ENCODE data around the gene ALPI. TPM values are rescaled to one million over a fixed set of nuclear protein-coding genes. Genes with fewer than 3 reads are reported as not detected.

Gene ALPI
- total RNA-seq, 1 experiment from 2014 or later: not detected

DNA sequence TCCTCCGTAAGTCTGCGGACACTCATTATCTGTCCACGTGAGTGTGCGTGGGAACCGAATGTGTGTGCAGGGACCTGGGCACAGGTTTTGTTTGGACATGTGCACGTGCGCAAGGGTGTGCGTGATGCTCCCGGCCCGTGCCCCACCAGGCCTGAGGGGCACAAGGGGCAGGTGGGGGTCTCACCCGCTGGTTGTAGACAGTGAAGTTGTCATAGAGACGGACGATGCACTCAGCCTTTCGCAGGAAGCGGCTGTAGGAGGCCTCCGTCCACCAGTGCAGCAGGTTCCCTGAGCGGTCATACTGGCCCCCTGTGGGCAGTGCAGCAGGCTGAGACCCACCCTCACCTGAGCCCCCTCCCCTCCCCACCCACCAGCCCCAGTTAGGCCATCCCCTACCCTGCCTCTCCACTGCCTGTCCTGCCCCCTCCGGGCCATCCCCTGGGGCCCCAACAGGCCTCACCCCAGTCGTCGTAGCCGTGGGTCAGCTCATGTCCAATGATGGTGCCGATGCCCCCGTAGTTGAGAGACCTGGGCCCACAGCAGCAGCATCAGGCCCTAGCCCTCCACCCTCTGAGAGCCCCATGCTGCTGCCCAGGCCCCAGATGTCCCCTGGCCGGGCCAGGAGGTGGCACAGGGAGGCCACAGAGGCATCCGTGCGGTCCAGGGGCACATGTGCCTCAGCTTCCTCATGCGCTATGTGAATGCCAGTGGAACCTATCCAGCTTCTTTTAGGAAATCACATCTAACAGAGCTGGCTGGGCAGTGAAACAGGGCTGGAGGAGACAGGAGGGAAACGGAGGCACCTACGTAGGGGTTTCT is 25.6 kb downstream of the ALPI start:
- no peaks in the 10 kb centered on the region for H3K9me3 ChIP-seq (ENCODE audit: low read length)
- no peak overlapping the region for H2AFZ ChIP-seq (ENCODE audit: low read length)
- no peaks in the 10 kb centered on the region for H3K36me3 ChIP-seq (ENCODE audit: low read depth, low read length)
- TF ChIP-seq EZH2 (IDR thresholded peaks at IDR 0.05; ENCODE audit: low read length, unreplicated experiment) (no peak), CTCF (conservative IDR thresholded peaks at IDR 0.05; ENCODE audit: low read depth, low read length) (no peak), EZH2phosphoT487 (IDR thresholded peaks at IDR 0.05; ENCODE audit: borderline replicate concordance, low read length) (no peak)
- H3F3A ChIP-seq (ENCODE audit: low read length, unreplicated experiment): no peaks in the 10 kb centered on the region
- ATAC-seq: no peak
- no peak overlapping the region for H3K4me2 ChIP-seq (ENCODE audit: low read length)
- no peak overlapping the region for H3K4me3 ChIP-seq (ENCODE audit: low read length)
- H3K9ac ChIP-seq (ENCODE audit: low read length): no peak overlapping the region
- ChIA-PET POLR2A (ENCODE audit: unreplicated experiment) (no interaction called here), CTCF (no interaction called here)
- no peaks in the 10 kb centered on the region for H3K79me2 ChIP-seq (ENCODE audit: low read length)
- intact Hi-C loops (cut with micrococcal nuclease): no loop called here
- H3K9me2 ChIP-seq (replicated peaks; ENCODE audit: low read length): no peaks in the 10 kb centered on the region
- no TSS peak for BruUV-seq (replicated peaks)
- DNase-seq: no peak
- no peaks in the 10 kb centered on the region for H3K4me1 ChIP-seq (ENCODE audit: insufficient read depth, low read length)
- H3K27ac ChIP-seq (ENCODE audit: low read length): no peak overlapping the region
- H3K27me3 ChIP-seq (ENCODE audit: low read length): no peaks in the 10 kb centered on the region
- no peaks in the 10 kb centered on the region for H4K20me1 ChIP-seq (ENCODE audit: low read length)

- no peaks in the 10 kb centered on the region for H3K36me3 ChIP-seq (ENCODE audit: low read depth, low read length)
- H3K27me3 ChIP-seq (ENCODE audit: low read length): no peaks in the 10 kb centered on the region
- H3K4me1 ChIP-seq (ENCODE audit: insufficient read depth, low read length): no peaks in the 10 kb centered on the region
- ATAC-seq: no peak
- H3K9me2 ChIP-seq (replicated peaks; ENCODE audit: low read length): no peaks in the 10 kb centered on the region
- ChIA-PET POLR2A (ENCODE audit: unreplicated experiment) (no interaction called here), CTCF (no interaction called here)
- H3K9ac ChIP-seq (ENCODE audit: low read length): no peak overlapping the region
- H3K4me2 ChIP-seq (ENCODE audit: low read length): no peak overlapping the region
- H2AFZ ChIP-seq (ENCODE audit: low read length): no peak overlapping the region
- TF ChIP-seq EZH2 (IDR thresholded peaks at IDR 0.05; ENCODE audit: low read length, unreplicated experiment) (no peak), CTCF (conservative IDR thresholded peaks at IDR 0.05; ENCODE audit: low read depth, low read length) (no peak), EZH2phosphoT487 (IDR thresholded peaks at IDR 0.05; ENCODE audit: borderline replicate concordance, low read length) (no peak)
- intact Hi-C loops (cut with micrococcal nuclease): no loop called here
- H4K20me1 ChIP-seq (ENCODE audit: low read length): no peaks in the 10 kb centered on the region
- no peak overlapping the region for H3K27ac ChIP-seq (ENCODE audit: low read length)
- no peak overlapping the region for H3K4me3 ChIP-seq (ENCODE audit: low read length)
- no peaks in the 10 kb centered on the region for H3K9me3 ChIP-seq (ENCODE audit: low read length)
- no peak for DNase-seq
- no peaks in the 10 kb centered on the region for H3F3A ChIP-seq (ENCODE audit: low read length, unreplicated experiment)
- no TSS peak for BruUV-seq (replicated peaks)
- no peaks in the 10 kb centered on the region for H3K79me2 ChIP-seq (ENCODE audit: low read length)
These were observed 26.6 kb downstream of the ALPI start for GRCh38 chr2:232482301-232483238.
